Effector CD4-positive, alpha-beta T cell (primary cell): ENCODE data around the gene ZNF587B.
A peak's percentile ranks its signal among the peaks of the same experiment; 100 is the strongest.
"Not testable (repeated sequence)": the region's sequence is repeated elsewhere in the genome, so short reads cannot be mapped to it uniquely, and the experiment has no call there.

Source experiments
- DNase-seq: peaks from one replicate; pipeline ENCODE4 v3.0.0-alpha.2; 2020

Gene ZNF587B

DNA sequence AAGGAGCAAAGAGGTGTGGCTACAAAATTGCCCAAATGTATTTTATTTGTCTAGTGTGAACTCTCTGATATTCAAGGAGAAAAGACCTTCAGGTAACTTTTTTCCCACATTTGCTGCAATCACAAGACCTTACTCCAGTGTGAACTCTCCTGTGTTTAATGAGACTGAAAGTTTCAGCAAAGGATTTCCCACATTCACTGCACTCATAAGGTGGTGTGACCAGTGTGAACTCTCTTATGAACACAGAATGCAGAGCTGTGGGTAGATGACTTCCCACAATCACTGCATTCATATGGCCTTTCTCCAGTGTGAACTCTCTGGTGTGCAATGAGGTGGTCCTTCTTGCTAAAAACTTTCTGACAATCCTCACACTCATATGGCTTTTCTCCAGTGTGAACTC, 42.4 kb downstream of the ZNF587B start:
- DNase-seq = no peak

DNA sequence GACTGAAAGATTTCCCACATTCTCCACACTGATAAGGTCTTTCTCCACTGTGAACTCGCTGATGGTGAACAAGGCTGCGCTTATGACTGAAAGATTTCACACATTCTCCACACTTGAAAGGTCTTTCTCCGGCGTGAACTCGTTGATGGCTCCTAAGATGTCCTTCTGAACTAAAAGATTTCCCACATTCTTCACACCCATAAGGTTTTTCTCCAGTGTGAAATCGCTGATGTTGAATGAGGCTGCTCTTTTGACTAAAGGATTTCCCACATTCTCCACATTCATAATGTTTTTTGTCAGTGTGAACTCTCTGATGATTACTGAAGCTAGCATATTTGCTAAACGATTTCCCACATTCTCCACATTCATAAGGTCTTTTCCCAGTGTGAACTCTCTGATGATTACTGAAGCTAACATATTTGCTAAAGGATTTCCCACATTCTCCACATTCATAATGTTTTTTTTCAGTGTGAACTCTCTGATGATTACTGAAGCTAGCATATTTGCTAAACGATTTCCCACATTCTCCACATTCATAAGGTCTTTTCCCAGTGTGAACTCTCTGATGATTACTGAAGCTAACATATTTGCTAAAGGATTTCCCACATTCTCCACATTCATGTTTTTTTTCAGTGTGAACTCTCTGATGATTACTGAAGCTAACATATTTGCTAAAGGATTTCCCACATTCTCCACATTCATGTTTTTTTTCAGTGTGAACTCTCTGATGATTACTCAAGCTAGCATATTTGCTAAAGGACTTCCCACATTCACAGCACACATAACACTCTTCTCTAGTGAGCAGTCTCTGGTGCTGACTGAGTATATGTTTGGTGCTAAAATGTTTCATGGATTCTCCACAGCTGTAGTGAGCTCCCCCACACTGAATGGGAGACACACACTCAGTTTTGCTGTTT, 44.0 kb downstream of the ZNF587B start:
- not testable (repeated sequence) for DNase-seq

DNA sequence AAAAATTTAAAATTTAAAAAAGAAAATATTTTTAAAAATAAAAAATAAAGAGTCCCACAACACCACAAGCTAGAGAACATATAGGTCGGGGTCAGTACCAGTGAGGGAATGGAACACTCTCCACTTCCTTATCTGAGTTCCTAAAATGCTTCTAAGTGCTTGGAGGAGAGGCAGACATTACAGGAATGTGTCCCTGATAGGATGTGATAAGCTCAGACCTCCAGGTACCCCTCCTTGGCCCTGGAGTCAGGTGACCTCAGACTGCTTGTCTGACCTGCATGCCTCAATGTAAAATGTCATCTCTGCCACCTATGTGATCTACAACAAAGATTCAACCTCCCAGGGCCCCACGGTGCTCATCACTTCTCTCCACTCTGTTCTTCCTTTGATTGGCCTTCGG, 55.9 kb downstream of the ZNF587B start:
- no peak for DNase-seq

DNA sequence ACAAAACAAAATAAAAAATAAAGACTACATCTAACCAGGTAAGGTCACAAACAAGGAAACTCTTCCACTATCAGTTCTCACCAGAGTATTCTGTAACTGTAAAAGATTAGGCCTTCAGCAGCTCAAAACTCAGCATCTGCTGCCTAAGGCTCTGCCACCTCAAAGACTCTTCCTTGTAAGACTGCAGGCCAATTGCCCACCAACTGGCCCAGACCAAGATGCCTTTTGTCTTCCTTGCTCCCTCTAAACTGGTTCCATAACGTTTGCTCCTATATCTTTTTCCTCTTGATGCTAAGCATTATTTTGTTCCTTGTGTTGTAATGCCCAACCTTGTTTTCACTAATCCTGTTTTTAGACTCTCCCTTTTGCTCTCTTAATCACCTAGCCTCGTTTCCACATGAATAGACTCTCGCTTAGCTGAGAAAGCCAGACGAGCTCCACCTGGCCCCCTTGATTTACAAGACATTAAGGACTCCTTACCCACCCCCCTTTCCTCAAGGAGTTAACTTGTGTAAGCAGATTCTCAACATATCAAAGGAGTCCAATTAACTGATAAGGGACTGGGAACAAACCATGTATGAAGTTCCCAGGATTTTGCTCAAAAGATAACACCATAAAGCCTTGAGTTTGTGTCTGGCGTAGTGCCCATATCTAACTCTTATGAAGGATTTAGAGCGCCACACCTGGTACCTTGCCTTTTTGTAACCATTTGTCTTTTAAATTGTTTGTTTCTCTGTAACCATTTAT, 57.3 kb downstream of the ZNF587B start:
- DNase-seq = no peak

DNA sequence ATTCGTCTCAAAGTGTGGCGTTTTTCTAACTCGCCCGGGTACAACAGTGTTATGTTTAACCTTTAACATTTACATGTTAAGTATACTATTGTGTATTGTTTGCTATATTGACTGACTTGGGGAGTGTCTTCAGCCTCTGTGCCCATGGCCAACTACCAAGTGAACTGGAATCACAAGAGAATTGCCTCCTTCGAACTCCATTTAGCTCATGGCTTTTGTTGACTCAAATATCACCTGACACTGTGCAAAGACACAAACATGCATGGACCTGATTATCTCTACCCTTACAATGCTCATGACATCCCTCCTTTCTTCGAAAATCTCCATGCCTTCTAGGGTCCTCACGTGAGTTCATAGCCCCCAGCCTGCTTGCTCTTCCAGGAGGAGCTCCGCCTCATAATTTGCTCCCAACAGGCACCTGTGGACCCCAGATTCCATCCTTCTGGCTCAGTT, 58.0 kb downstream of the ZNF587B start:
- DNase-seq = no peak

DNA sequence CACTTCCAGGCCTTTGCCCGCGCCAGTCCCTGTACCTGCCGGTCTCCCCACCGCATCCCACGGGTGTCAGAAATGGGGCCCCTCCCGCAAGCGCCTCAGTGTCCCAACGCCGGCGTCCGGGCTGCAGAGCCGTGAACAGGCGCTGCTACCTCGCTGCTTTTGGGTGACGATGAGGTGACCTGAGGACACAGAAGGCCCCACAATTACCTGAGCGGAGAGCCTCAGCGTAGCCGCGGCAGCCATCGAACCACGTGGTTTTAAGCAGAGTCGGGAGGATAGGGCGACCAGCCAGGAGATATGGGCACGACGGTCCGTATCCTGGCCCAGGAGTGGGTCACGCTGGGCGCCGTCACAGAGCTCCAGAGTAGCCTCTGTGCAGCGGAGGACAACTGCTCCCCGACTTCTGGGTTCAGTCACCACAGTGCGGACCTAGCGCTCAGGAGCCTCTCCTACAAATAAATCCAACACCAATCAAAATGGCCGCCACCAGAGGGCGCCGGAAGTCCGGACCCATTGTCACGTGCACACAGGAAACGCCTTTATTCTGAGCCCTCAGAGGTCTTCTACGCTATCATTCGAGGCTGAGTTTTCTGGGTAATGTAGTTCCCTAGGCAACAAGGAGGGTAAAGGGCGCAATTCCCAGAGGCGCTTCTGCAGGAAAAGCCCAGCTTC, 58.6 kb downstream of the ZNF587B start, which contains the start of gene ZNF814:
Gene ZNF814, minus strand, starts transcription at position 478 of the 672 bp plus-strand sequence. Its CDS starts 235 bp downstream, at position 243.
- peak; percentile 63 for DNase-seq

DNA sequence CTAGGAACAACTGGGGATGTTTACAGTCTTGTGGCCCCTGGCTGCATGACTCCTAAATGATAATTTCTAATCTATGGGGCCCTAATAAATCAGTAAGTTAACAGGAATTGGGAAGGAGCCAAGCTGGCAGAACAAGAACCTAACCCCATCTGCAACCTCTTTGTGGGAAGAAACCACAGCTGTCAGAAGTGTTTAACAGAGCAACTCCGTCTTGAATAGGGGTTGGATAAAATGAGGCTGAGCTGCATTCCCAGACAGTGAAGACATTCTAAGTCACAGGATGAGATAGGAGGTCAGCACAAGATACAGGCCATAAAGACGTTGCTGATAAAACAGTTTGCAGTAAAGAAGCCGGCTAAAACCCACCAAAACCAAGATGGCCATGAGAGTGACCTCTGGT, 60.6 kb downstream of the ZNF587B start:
- not testable (repeated sequence) for DNase-seq
